Spleen (tissue), 11 donors: Measurements from ENCODE around the gene BHLHE23. TPM values are rescaled to one million over a fixed set of nuclear protein-coding genes. Genes with fewer than 3 reads are reported as not detected.
A peak's percentile ranks its signal among the peaks of the same experiment; 100 is the strongest.

Experiments used
- DNase-seq: peaks from one replicate; pipeline ENCODE4 v3.0.0-alpha.2; 2020
- H3K27ac ChIP-seq, 8 donors: fragments of 200-600 bp; sonication (generic) in 7 of 8; 1 replicate in 4 of 8; 2 replicates in 4 of 8; pipeline versions ENCODE4 v1.5.0 to v1.8.0; 2016 to 2021; ENCODE audit warnings: inconsistent platforms in 4 of 8, mild to moderate bottlenecking in 4 of 8, moderate library complexity in 1 of 8
- H3K27me3 ChIP-seq, 7 donors: fragments of 200-600 bp; sonication (generic) in 6 of 7; replicated peaks in 1 of 7; 1 replicate in 4 of 7; 2 replicates in 3 of 7; pipeline versions ENCODE4 v1.5.0 to v1.8.0; 2016 to 2021; ENCODE audit warnings: inconsistent platforms in 3 of 7, mild to moderate bottlenecking in 1 of 7
- H3K36me3 ChIP-seq, 6 donors: fragments of 200-600 bp; sonication (generic) in 5 of 6; 1 replicate in 4 of 6; 2 replicates in 2 of 6; pipeline versions ENCODE4 v1.5.0 to v1.8.0; 2016 to 2021; ENCODE audit warnings: inconsistent platforms in 2 of 6
- H3K4me1 ChIP-seq, 6 donors: fragments of 200-600 bp; sonication (generic) in 5 of 6; 1 replicate in 3 of 6; 2 replicates in 3 of 6; pipeline versions ENCODE4 v1.5.0 to v1.8.0; 2016 to 2021; ENCODE audit warnings: inconsistent platforms in 3 of 6
- H3K4me3 ChIP-seq, 8 donors: fragments of 200-600 bp; sonication (generic) in 7 of 8; 1 replicate in 4 of 8; 2 replicates in 4 of 8; pipeline versions ENCODE4 v1.5.0 to v1.8.0; 2016 to 2021; ENCODE audit warnings: inconsistent platforms in 4 of 8, mild to moderate bottlenecking in 4 of 8, moderate library complexity in 2 of 8
- H3K9me3 ChIP-seq, 8 donors: fragments of 200-600 bp; sonication (generic) in 7 of 8; 1 replicate in 4 of 8; 2 replicates in 4 of 8; pipeline versions ENCODE4 v1.5.0 to v1.8.0; 2016 to 2021; ENCODE audit warnings: inconsistent platforms in 4 of 8
- CTCF ChIP-seq, 11 experiments: fragments of 200-600 bp in 7 of 11; fragments of 450-650 bp in 4 of 11; sonication (generic) in 4 of 11; IDR thresholded peaks in 8 of 11; conservative IDR thresholded peaks in 3 of 11; 1 replicate in 7 of 11; 2 replicates in 4 of 11; pipeline versions ENCODE4 v1.4.0 to v1.8.0; 2016 to 2021; ENCODE audit warnings: antibody characterized with exemption in 11 of 11, inconsistent platforms in 4 of 11, mild to moderate bottlenecking in 1 of 11
- POLR2A ChIP-seq, 3 donors: fragments of 450-650 bp; IDR thresholded peaks; one replicate each; pipeline ENCODE4 v1.5.1; 2017; ENCODE audit warnings: antibody characterized with exemption in 3 of 3, mild to moderate bottlenecking in 1 of 3
- POLR2AphosphoS5 ChIP-seq, 3 donors: sonication (generic); formaldehyde crosslinking; IDR thresholded peaks; one replicate each; pipeline ENCODE4 v1.5.1; 2017; ENCODE audit warnings: antibody characterized with exemption in 3 of 3
- WGBS, 5 donors: extraction: QIAGEN DNeasy Blood & Tissue Kit in 3 of 5; methylation state at CpG; one replicate each; pipeline versions ENCODE4 v1.1.5 to v1.1.7; 2013 to 2018; 5-methylcytosine and 5-hydroxymethylcytosine counted together
- intact Hi-C: fragments of 100-400 bp; cut with DNase I; formaldehyde crosslinking; loops from one replicate; pipeline ENCODE4 v1.15.0; 2023; ENCODE audit warnings: low total_unique reads
- polyA plus RNA-seq, 3 donors: library from polyadenylated mRNA; stranded (reverse); fragments of 200-250 nt; gene quantifications; one replicate each; pipeline ENCODE4 v1.2.1, GENCODE V29; 2013
- total RNA-seq, 7 donors: library from RNA; depleted of rRNA in 3 of 7; stranded (reverse); fragments of >200 nt in 3 of 7; fragmentation: NEBNext Ultra II Directional in 4 of 7; extraction: Animal tissue kit (Norgen Biotek cat#: 25700) in 4 of 7; gene quantifications; one replicate each; pipeline versions ENCODE4 v1.1.0 to v1.2.1, GENCODE V29; 2016 to 2021
- donor health status: healthy with polysubstance abuse.
- donor health status: DM: no; HTN: no; CAD: no; lungs with moderate emphysema.
- donor health status: DM: no; HTN: no; CAD: no.
- donor health status: Bipolar disorder and iron deficiency.
- donor health status: healthy.
- donor health status: DM: no; HTN: no; CAD: no.
- donor health status: DM: yes; HTN: yes; CAD: no.

BHLHE23 gene
- total and polyA plus RNA-seq, 10 donors = not detected

- TF ChIP-seq POLR2AphosphoS5 (IDR thresholded peaks at IDR 0.05) (no peak), CTCF (IDR thresholded peaks at IDR 0.05 in 8 of 11, conservative IDR thresholded peaks at IDR 0.05 in 3 of 11) (no peak), POLR2A (IDR thresholded peaks at IDR 0.05) (no peak)
- Histone ChIP-seq H3K36me3 (peaks cover 0 to 54% (median 27%) of the 10 kb centered on the region in 6 donors), H3K4me1 (peaks cover 0 to 1% (median under 1%) of the 10 kb centered on the region in 6 donors), H3K4me3 (no peak overlapping the region), H3K27me3 (peaks cover 0 to 26% (median 13%) of the 10 kb centered on the region in 7 donors), H3K27ac (no peak overlapping the region), H3K9me3 (no peaks in the 10 kb centered on the region)
- 83 to 94% (median 92%) methylated on average over 1 to 6 of the region's 6 CpGs for WGBS, 5 donors
- DNase-seq = no peak
- intact Hi-C loops = no loop called here
Measured at GRCh38 chr20:62967149-62967501, 39.6 kb downstream of the BHLHE23 start.

GRCh38 chr20:62966212-62967148 lies 40.3 kb downstream of the BHLHE23 start:
- no peak overlapping the region for H3K27ac ChIP-seq
- H3K4me1 ChIP-seq = no peaks in the 10 kb centered on the region
- H3K9me3 ChIP-seq = no peaks in the 10 kb centered on the region
- DNase-seq = peak; percentile 67
- peaks cover 0 to 22% (median 13%) of the 10 kb centered on the region in 7 donors for H3K27me3 ChIP-seq
- no peak overlapping the region for H3K4me3 ChIP-seq
- no peak for TF ChIP-seq POLR2A (IDR thresholded peaks at IDR 0.05)
- no peak for TF ChIP-seq CTCF (IDR thresholded peaks at IDR 0.05 in 8 of 11, conservative IDR thresholded peaks at IDR 0.05 in 3 of 11)
- no peak for TF ChIP-seq POLR2AphosphoS5 (IDR thresholded peaks at IDR 0.05)
- intact Hi-C loops = no loop called here
- H3K36me3 ChIP-seq = peaks cover 0 to 60% (median 29%) of the 10 kb centered on the region in 6 donors
- 92 to 94% (median 93%) methylated on average over 15 to 26 of the region's 27 CpGs for WGBS, 5 donors

DNA sequence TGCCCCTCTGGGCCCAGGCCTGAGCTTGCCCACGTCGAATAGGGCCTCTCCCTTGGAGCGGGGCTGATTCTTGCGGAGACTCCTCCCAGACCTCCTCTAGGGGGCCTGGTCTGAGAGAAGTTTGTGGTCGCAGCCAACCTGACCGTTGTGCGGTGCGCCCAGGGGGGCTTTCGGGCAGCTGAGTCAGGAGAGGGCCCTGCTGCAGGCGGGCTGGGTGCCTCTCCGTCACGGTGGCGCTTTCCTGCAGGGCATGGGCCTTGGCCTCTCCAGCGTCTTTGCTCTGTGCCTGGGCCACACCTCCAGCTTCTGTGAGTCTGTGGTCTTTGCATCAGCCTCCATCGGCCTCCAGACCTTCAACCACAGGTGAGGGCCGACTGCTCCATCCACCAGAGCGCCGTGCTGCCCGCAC lies 41.4 kb downstream of the BHLHE23 start:
- intact Hi-C loops = no loop called here
- H3K27me3 ChIP-seq = peaks cover 0 to 11% (median 3%) of the 10 kb centered on the region in 7 donors
- no peak for TF ChIP-seq POLR2A (IDR thresholded peaks at IDR 0.05)
- TF ChIP-seq CTCF (IDR thresholded peaks at IDR 0.05 in 8 of 11, conservative IDR thresholded peaks at IDR 0.05 in 3 of 11) = no peak
- TF ChIP-seq POLR2AphosphoS5 (IDR thresholded peaks at IDR 0.05) = no peak
- H3K4me3 ChIP-seq = no peak overlapping the region
- no peak overlapping the region for H3K27ac ChIP-seq
- H3K36me3 ChIP-seq = peaks cover 0 to 65% (median 29%) of the 10 kb centered on the region in 6 donors
- DNase-seq = peak; percentile 67
- WGBS, 5 donors = 75 to 88% (median 81%) methylated on average over 11 to 19 of the region's 19 CpGs
- H3K9me3 ChIP-seq = no peaks in the 10 kb centered on the region
- H3K4me1 ChIP-seq = no peaks in the 10 kb centered on the region

GRCh38 chr20:62964700-62965099 lies 42.1 kb downstream of the BHLHE23 start:
- peaks cover 0 to 6% (median 2%) of the 10 kb centered on the region in 6 donors for H3K4me1 ChIP-seq
- peak; percentile 40 for DNase-seq
- no peak overlapping the region for H3K27ac ChIP-seq
- intact Hi-C loops = no loop called here
- no peaks in the 10 kb centered on the region for H3K9me3 ChIP-seq
- WGBS, 5 donors = 57 to 84% (median 71%) methylated on average over 19 to 20 of the region's 20 CpGs
- H3K4me3 ChIP-seq = no peak overlapping the region
- TF ChIP-seq CTCF (IDR thresholded peaks at IDR 0.05 in 8 of 11, conservative IDR thresholded peaks at IDR 0.05 in 3 of 11) = no peak
- no peak for TF ChIP-seq POLR2AphosphoS5 (IDR thresholded peaks at IDR 0.05)
- TF ChIP-seq POLR2A (IDR thresholded peaks at IDR 0.05) = no peak
- peaks cover 0 to 72% (median 29%) of the 10 kb centered on the region in 6 donors for H3K36me3 ChIP-seq
- H3K27me3 ChIP-seq = peaks cover 0 to 5% (median 0%) of the 10 kb centered on the region in 7 donors
